Inflammatory macrophage treated with lipopolysaccharide for 4 hours (primary cell): ENCODE results near the gene FTCDNL1.

Experiments
- DNase-seq: peaks from one replicate; pipeline ENCODE4 v3.0.0-alpha.2; 2020

Gene FTCDNL1

DNA sequence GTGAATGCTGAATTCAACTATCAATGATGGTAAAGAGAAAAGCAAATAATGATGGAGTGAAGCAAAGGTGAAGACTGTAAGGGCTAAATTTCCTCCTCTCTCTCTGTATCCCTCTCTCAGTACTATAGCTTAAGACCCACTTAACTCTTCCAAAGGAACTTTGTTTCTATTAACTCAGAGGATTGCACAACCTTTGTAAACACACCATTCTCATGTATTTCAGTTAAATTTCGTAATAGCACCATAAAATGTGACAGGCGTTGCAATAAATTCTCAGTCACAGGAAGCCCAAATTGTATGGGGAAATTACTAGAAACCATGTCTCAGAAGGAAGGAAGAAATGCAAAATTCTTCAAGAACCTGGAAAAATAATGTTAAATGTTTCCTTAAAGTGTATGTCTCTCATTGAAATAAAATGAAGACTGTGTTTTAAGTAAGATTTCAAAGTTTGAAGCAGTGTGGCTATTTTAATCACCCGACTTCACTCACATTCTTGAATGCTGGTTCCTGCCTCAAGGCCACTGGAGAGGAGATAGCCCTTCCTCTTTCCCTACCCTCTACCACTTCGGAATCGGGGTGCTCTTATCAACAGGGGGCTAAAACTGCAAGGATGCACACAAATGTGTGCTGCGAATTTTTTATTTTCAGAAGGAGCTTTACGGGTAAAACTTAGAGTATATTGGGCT, 112.1 kb downstream of the FTCDNL1 start:
- peak; percentile 91 for DNase-seq

DNA sequence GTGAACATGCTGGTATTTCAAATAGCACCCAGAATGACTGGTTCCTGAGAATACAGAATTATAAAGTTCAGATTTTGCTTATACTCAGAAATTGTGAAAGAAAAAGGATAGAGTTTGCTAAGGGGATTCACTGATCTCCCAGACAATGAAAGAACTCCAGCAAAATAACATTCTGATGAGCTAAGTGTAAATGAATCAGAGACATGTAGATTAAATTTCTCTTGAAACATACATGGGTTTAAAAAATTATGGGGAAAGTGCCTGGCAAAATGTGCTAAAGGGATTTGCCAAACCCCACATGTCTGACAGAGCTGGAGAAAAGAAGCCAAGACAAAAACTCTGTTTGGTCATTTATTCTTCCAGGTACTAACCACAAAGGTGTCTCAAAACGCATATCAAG, 116.3 kb downstream of the FTCDNL1 start:
- DNase-seq: no peak

DNA sequence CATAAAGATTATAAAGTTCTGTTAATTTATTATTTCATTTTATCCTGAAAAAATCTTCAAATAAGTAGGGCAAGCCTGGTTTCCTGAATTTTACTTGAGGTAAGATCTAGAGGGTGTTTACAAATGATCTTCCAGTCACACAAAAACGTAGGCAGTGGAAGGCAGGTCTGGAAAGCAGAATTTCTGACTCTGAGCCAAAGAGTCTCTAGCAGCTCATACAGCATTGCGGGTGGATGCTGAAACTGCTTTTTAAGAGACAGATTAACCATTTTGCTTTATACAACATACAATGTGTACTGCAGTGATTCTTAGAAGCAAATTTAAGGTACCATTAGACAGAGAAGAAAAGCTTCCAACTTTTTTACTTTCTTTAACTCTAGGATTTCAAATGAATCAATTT, 117.0 kb downstream of the FTCDNL1 start:
- no peak for DNase-seq

DNA sequence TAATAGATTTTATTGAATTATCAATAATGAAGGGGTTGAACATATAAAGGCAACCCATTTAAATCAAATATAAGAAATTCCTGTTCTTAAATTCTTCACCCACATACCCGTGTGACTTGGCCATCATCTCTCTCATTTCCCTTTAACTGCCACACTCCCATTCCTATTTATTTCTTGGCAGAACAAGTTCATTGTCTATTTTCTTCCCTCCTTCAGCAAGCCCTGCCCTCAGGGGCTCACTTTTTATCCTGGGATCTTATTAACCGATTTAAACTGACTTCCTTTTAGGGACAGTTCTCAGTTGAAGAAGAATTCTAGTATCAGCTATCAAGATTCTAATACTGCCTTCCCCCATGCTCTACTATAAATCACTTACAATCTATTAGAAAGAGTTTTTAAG, 123.2 kb downstream of the FTCDNL1 start:
- no peak for DNase-seq

DNA sequence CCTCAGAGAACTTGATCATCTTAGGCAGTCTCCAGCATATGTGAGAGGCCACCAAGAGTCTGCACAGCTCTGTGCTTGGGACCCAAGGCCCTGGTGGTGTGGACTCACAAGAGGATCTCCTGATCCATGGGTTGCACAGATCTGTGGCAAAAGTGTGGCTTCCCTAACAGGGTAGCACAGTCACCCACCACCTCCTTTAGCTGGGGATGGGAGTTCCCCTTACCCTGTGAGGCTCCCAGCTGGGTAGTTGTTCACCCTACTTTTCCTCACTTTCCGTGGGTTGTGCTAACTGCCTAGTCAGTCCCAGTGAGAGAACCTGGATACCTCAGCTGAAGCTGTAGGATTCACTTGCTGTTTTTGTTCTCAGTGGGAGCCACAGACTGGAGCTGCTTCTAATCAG, 123.7 kb downstream of the FTCDNL1 start:
- peak; percentile 52 for DNase-seq

DNA sequence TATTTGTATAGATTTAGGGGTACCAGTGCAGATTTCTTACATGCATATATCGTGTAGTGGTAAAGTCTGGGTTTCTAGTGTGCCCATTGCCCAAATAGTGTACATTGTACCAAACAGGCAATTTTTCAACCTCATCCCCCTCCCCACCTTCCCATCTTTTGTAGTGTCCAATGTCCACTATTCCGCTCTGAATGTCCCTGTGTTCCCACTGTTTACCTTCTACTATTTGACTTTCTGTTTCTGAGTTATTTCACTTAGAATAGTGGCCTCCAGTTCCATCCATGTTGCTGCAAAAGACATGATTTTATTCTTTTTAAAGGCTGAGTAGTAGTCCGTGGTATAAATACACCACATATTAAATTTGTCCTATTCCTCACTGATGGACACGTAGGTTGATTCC, 132.9 kb downstream of the FTCDNL1 start:
- no peak for DNase-seq

DNA sequence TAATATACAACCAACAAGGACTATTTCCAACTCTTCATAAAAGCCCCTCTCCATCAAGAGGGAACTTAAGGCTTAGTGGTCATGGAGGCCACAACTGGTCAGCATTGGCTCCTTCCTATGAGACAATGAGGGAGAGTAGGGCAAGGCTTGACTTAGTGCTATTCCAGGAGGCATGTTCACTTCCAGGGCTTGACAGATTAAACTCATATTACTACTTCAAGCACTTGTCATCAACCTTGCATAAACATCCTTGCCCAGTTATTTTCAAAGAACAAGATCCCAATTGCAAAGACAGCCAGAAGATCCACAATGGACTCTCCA, 133.4 kb downstream of the FTCDNL1 start:
- no peak for DNase-seq

DNA sequence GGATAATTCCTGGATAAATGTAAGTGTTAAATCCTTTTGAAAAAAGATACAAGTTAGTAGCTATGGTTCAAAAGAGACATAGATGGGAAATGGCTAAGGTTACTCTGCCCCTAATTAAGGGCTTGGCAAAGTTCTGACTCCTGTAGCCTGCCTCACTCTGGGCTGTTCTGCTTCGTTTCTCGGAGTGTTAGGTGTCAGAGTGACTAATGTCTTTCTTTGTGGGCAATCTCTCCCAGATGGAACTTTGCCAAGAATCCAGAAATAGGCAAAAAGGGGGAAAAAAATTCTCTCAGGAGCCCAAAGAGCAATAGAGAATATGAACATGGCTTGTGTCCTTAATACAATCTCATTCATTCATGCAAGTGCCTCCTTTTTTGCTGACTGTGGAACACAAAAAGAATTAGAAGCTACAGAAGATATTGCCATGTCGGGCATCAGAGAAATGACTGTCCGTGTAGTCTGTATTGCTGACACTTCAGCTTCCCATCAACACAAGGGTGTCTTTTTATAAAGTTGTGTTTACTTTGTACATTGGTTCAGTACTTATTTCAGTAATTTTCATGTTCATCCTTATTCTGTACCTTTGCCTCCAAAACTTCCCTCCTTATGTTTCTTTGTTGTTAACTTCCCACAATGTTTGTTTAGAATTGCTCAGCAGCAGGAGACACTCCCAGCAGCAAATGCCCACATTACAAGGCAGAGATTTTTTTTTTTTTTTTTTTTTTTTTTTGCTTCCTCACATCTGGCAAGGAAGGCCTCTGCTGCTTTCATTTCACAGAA, 134.0 kb downstream of the FTCDNL1 start:
- peak; percentile 7 for DNase-seq

DNA sequence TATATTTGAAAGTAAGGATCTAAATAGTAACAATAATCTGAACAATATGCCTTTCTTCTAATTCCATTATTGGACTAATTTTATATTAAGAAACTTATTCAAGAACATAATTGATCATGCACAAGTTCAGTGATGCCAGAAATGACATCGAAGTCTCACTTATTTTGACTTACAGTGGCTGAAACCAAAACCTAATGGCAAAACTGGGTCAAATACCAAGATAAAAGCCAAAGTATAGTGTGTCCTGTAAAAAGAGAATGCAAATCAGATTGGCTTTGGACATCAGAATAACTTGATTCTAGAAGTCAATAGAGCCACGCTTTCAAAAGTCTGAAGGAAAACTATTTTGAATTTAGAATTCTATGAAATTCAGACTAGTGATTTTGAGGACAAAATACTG, 137.2 kb downstream of the FTCDNL1 start:
- no peak for DNase-seq

DNA sequence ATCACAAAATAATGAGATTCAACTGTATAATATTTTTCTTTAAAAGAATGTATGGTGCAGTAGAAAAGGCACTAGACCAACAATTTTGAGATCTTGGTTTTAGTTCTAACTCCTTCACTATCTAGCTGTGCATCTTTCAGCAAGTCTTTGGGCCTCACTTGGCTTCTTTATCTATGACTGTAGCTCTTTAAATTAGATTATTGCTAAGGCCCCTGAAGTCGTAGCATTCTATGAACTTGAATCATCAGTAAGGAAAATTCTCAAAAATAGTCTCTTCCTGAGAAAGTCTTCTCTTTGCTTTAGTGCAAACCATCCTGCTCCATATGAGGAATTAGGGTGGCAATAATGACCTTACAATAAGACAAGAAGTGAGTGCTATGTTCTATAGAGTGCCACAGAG, 140.4 kb downstream of the FTCDNL1 start:
- DNase-seq: no peak
